ENCODE data around the gene C10orf143.

DNA sequence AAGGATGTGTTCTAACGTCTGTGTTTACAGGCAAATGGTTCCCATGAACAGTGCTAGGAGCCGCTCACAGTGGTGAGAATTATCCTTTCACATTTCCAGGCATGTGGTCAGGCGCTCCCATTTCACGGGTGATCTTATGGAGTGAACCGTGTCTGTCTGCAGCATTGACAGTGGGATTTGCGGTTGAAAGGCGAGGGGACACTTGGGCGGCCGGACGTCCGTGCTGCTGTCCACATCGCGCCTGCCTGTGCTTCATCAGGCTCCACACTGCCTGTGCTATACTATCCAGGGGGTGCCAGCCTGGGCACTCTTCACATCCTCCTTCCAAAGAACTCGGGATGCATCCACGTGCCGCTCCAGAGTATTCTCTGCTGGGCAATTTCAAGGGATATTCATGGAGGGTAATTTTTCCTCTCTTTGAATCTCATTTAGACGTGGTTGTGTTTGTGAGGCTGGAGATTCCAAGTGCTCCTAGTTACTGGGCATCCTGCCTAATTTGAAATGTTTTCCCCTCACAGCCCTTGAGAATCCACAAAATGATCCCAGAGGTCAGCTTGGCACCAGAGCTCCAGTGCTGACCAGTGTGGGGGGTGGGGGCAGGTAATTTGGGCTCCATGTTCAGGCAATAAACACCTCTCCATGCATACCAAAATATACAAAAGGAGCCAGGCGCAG, 84.7 kb downstream of the C10orf143 start:
- TF ChIP-seq, protein P1, sequence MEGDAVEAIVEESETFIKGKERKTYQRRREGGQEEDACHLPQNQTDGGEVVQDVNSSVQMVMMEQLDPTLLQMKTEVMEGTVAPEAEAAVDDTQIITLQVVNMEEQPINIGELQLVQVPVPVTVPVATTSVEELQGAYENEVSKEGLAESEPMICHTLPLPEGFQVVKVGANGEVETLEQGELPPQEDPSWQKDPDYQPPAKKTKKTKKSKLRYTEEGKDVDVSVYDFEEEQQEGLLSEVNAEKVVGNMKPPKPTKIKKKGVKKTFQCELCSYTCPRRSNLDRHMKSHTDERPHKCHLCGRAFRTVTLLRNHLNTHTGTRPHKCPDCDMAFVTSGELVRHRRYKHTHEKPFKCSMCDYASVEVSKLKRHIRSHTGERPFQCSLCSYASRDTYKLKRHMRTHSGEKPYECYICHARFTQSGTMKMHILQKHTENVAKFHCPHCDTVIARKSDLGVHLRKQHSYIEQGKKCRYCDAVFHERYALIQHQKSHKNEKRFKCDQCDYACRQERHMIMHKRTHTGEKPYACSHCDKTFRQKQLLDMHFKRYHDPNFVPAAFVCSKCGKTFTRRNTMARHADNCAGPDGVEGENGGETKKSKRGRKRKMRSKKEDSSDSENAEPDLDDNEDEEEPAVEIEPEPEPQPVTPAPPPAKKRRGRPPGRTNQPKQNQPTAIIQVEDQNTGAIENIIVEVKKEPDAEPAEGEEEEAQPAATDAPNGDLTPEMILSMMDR (IDR thresholded peaks at IDR 0.05; ENCODE audit: insufficient read depth, low read length, poor library complexity, severe bottlenecking) = no peak
- no peak for TF ChIP-seq EZH2phosphoT487 (conservative IDR thresholded peaks at IDR 0.05; ENCODE audit: low read length)
